ELF-1 (cell line): Measurements from ENCODE around the gene SEMA3D.

Experiments
- DNase-seq: peaks from one replicate; pipeline ENCODE4 v3.0.0-alpha.2; 2016; ENCODE audit warnings: low read depth, low spot score

Gene SEMA3D

DNA sequence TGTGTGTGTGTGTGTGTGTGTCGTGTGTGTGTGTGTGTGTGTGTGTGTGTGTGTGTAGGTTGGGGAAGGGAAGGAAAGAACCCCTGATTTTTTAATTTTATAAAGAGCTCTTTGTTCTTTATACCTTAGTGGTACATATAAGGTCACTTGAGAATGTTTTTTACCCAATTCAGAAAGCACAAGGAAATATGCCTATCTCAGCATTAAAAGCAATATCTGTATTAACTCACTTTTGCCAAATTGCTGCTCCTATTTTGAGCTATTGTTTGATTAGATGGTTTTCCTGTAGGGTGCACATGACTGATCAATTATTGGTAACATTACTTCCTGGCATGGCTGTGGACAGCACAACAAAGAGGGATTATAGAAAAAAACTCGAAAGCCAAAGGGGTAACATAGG is 60.5 kb downstream of the SEMA3D start:
- no peak for DNase-seq

DNA sequence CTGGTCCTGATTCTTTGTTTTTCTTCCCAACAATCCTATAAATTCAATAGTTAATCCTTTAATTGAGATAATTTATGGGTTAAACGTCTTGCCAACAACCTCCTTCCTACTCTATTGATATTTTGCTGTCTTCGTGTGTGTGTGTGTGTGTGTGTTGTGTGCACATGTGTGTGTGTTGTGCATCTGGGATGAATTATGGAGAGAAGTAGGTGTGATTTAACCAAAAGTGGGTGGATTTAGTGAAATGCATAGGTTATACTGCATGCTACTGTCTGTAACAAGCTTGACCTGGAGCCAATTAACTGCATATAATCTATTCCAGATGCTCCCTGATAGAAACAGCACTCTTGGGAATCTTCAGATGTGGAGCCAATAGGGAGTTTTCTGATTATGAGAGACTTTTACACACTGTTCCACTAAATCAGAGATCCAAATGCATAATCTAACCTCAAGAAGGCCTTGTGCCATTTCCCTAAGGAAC is 61.2 kb downstream of the SEMA3D start:
- no peak for DNase-seq

GRCh38 chr7:85125176-85125575 is 61.7 kb downstream of the SEMA3D start:
- no peak for DNase-seq

- no peak for DNase-seq
Measured at GRCh38 chr7:85119934-85120333, 66.9 kb downstream of the SEMA3D start.

DNA sequence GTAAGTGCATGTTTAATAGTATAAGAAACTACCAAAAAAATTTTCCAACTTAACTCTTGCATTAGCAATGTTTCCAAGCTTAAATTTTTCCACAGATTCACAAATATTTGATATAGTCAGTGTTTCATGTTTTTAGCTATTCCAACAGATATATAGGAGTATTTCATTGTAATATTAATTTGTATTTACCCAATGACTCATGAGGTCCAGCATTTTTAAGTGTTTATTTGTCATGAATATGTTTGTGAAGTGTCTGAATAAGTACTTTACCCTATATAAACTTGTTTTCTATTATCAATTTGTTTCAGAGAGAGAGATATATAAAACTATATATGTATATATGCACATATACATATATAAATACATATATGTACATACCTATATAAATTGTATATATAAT is 71.0 kb downstream of the SEMA3D start:
- no peak for DNase-seq

GRCh38 chr7:85115006-85115405 is 71.8 kb downstream of the SEMA3D start:
- no peak for DNase-seq

GRCh38 chr7:85114342-85114741 is 72.5 kb downstream of the SEMA3D start:
- no peak for DNase-seq

- DNase-seq: no peak
Measured at GRCh38 chr7:85111761-85112160, 75.1 kb downstream of the SEMA3D start.

DNA sequence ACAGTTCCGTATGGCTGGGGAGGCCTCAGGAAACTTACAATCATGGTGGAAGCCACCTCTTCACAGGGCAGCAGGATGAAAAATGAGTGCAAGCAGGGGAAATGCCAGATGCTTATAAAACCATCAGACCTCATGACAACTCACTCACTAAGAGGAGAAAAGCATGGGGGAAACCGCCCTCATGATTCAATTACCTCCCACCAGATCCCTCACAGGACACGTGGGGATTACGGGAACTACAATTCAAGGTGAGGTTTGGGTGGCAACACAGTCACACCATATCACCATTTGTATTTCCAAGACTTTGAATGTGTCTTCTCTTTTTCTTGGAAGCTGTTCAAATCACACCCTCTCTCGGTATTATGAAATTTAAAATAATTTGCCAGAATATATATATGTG is 80.1 kb downstream of the SEMA3D start:
- no peak for DNase-seq

GRCh38 chr7:85104432-85105205 is 82.2 kb downstream of the SEMA3D start:
- no peak for DNase-seq

DNA sequence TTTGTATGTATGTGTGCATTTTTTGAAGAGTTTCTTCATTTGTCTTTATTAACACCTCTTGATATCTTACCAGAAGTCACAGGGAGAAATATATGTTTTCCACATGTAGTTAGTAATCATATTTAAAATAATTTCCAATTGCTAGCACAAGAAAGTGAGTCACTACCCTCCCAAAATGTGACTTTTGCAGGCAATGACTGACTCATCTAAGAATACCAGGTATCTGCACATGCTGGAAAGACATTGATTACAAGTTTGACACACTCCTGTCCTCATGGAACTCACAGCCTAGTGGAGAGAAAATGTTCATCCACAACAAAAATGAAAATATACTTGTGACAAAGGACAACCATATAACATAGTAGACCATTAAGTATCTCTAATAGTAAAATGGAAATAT is 82.9 kb downstream of the SEMA3D start:
- no peak for DNase-seq

DNA sequence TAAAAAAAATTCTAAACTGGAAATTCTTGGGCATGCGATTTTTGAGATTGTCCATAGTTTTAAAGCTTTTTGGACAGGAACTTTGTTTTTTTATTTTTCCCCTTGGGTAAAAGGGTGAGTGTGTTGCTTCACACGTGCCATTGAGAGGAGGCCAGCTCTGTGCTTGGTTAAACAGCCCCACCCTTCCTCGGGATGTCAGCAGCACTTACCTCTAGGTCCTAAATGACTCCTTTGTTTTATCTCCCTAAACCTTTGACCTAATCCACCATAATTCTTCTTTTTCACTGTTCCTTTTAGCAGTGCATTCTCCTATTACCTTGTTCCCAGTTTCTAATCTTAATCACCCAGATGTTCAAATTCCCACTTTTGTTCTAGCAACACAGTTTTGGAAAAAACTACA is 83.5 kb downstream of the SEMA3D start:
- no peak for DNase-seq

DNA sequence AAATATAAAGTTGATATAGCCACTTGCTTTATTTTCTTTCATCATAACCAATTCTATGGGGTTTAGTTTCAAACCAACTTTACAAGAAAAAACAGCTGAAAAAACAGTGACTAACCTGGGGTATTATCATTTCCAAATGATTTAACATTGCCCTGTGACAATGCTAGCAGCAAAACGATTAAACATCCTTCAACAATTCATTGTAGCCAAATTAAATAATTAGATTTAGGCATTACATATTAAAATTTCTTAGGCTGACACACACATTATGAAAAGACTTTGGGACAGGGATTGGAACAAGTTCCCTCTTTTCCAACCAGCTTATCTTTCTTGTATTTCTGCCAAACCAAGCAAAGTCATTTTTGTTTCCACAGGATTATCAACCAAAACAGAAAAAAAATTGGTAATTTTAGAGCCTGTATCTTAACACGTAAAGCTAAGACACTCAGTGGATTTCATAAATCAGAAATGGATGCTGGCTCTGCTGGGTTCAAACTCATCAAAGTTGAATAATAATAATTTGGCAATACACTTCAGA is 84.0 kb downstream of the SEMA3D start:
- DNase-seq: no peak

DNA sequence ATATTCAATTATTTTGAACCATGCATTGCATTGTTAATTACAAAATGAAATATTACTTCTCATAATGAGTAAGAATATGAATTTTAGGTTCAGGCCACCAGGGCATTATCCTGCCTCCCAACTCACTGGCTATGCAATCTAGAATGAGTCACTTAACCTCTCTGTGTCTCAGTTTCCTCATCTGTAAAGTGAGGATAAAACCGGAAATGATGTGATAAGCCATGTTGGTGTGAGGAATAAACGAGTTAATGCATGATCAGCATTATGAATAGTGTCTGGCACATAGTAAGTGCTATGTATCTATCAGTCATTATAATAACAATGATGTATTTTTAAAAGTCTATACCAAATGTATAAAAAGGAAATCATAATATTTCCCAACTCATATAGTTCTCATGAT is 85.5 kb downstream of the SEMA3D start:
- no peak for DNase-seq

GRCh38 chr7:85097844-85098243 is 89.0 kb downstream of the SEMA3D start:
- no peak for DNase-seq

GRCh38 chr7:85095806-85096205 is 91.0 kb downstream of the SEMA3D start:
- no peak for DNase-seq

DNA sequence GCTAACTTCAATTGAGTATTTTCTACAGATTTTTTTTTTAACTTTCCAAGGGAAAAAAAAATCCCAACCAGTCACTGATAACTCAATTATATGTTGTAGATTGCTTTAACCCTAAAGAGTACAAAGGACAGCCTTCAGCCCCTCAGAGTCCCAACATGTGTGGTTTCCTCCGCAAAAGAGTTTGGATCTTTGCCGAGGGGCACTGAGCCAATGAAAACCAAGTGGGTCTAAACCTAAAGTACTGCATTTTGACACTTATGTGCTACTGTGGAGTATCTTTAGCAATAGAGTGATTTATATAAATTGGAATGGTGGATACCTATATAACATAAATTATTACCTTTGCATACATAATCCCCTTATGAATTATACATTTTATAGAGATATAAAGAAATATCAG is 91.5 kb downstream of the SEMA3D start:
- no peak for DNase-seq

DNA sequence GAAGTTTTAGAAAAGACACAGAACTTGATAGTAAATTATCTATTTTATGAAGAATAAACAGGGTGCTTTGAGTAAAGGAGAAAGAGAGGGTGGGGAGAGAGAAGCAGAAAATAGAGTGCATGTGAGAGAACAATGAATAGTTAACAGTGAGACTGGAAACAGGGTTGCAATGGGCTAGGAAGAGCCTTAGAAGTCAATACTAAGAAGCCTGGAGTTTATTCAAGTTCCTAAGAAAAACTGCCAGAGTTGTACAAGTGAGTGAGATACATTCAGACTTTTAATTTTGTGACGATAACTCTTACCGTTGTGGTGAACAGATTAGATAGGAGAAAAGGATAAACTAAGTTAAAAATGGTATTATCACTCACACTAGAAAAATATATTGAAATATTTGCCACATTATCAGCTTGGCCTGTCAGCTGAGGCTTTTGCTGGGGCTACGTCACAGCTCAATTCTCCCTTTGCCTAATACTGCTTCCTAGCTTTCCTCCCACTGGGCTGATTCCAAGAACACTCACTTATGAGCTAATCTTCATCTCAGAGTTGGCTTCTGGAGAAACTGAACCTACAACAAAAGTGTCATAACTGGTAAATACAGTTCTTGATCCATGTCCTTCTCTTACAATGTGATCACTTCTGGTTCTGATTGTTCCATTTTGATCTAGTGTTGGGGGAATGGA is 92.7 kb downstream of the SEMA3D start:
- no peak for DNase-seq

DNA sequence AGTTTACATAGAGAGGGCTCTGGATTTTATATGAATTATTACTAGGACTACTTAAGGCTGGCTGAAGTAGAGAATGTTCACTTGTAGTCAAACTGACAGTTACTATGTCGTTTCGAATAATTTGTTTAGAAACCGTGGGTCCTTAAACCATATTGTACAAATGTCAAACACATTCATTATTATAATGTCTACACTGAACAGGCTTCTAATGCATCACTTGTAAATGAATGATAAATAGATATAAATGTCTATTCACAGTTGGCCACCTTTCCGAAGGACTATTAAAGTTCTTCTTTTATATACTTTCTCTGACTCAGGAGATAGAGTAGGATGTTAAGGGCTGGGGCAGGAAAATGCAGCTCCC is 95.3 kb downstream of the SEMA3D start:
- no peak for DNase-seq

- DNase-seq: no peak
Measured at GRCh38 chr7:85090919-85091564, 95.8 kb downstream of the SEMA3D start.

GRCh38 chr7:85090143-85090542 is 96.7 kb downstream of the SEMA3D start:
- DNase-seq: no peak

DNA sequence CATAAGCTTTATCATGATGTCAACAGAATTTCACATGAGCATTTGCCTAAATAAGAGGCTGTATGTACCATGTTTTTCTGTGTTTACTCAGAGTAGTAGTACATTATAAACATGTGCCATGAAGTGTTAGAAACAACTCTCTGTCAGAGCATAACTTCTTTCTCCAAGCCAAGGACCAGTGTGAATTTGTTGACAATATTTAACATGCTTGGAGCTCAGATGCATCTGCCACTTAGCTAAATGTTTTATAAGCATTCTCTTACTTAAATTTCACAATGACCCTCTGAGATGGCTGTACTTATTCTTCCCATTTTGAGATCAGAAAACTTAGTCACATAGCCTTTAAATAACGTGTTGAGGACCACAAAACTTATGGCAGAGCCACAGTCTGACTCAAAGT is 105.0 kb downstream of the SEMA3D start:
- no peak for DNase-seq

GRCh38 chr7:85081392-85081791 is 105.5 kb downstream of the SEMA3D start:
- no peak for DNase-seq
